Activated B cell treated with CpG ODN at 0.5 μM for 24 hours (primary cell): ENCODE measurements around the gene SPRY2. TPM values are rescaled to one million over a fixed set of nuclear protein-coding genes. Genes with fewer than 3 reads are reported as not detected.

Experiments used
- ATAC-seq: fragments of 200-7000 bp; cut with Tn5 transposase; one replicate; pipeline ENCODE4 v1.10.0; 2021; ENCODE audit warnings: low read depth, mild to moderate bottlenecking, moderate library complexity
- CTCF ChIA-PET: fragments of 350-600 bp; sonication (Branson Sonifier 250); formaldehyde crosslinking; loops from one replicate; lab custom pipeline; 2021; ENCODE audit warnings: antibody characterized with exemption; lab: Charles Lee
- POLR2A ChIA-PET: fragments of 350-600 bp; sonication (Branson Sonifier 250); formaldehyde crosslinking; loops from one replicate; lab custom pipeline; 2021; ENCODE audit warnings: antibody characterized with exemption; lab: Charles Lee
- DNase-seq: peaks from one replicate; pipeline ENCODE4 v3.0.0; 2022
- H3K27ac Mint-ChIP-seq: one replicate; pipeline ENCODE4 v1.8.0; 2020; ENCODE audit warnings: mixed read lengths
- H3K27me3 Mint-ChIP-seq: one replicate; pipeline ENCODE4 v1.8.0; 2021; ENCODE audit warnings: mixed read lengths
- H3K36me3 Mint-ChIP-seq: one replicate; pipeline ENCODE4 v1.8.0; 2021; ENCODE audit warnings: low read depth, mixed read lengths
- H3K4me1 Mint-ChIP-seq: one replicate; pipeline ENCODE4 v1.8.0; 2021; ENCODE audit warnings: mixed read lengths
- H3K4me3 Mint-ChIP-seq: one replicate; pipeline ENCODE4 v1.8.0; 2020; ENCODE audit warnings: mild to moderate bottlenecking, mixed read lengths
- H3K9me3 Mint-ChIP-seq: one replicate; pipeline ENCODE4 v1.8.0; 2020; ENCODE audit warnings: mixed read lengths
- intact Hi-C: fragments of 100-400 bp; cut with micrococcal nuclease; formaldehyde crosslinking; loops from one replicate; pipeline ENCODE4 v1.15.1; 2024
- total RNA-seq: library from RNA; stranded (reverse); gene quantifications from 2 replicates; pipeline ENCODE4 v1.2.3, GENCODE V29; 2022
- TF ChIP-seq, protein P1 (sequence below): fragments of 200-600 bp; IDR thresholded peaks from one replicate; pipeline ENCODE4 v1.8.0; 2022; ENCODE audit warnings: antibody characterized with exemption, mild to moderate bottlenecking

The SPRY2 gene
- total RNA-seq, 1 donor from 2014 or later, result 1.00 TPM

DNA sequence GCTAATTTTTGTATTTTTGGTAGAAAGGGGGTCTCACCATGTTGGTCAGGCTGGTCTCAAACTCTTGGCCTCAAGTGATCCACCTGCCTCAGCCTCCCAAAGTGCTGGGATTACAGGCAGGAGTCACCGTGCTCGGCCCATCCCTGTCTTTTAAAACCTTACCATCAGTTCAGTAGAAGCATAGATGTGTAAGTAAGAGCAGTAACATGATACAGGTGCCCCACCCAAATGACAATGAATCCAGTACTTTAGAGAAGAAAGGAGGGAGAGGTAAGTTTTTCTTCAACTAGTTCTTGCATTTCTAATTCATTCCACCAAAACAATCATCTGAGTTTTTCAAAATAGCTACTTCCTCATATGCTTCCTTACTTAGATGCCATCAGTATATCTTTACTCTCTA is 21.9 kb downstream of the SPRY2 start:
- intact Hi-C loops, result no loop called here
- no peak overlapping the region for H3K27ac Mint-ChIP-seq

DNA sequence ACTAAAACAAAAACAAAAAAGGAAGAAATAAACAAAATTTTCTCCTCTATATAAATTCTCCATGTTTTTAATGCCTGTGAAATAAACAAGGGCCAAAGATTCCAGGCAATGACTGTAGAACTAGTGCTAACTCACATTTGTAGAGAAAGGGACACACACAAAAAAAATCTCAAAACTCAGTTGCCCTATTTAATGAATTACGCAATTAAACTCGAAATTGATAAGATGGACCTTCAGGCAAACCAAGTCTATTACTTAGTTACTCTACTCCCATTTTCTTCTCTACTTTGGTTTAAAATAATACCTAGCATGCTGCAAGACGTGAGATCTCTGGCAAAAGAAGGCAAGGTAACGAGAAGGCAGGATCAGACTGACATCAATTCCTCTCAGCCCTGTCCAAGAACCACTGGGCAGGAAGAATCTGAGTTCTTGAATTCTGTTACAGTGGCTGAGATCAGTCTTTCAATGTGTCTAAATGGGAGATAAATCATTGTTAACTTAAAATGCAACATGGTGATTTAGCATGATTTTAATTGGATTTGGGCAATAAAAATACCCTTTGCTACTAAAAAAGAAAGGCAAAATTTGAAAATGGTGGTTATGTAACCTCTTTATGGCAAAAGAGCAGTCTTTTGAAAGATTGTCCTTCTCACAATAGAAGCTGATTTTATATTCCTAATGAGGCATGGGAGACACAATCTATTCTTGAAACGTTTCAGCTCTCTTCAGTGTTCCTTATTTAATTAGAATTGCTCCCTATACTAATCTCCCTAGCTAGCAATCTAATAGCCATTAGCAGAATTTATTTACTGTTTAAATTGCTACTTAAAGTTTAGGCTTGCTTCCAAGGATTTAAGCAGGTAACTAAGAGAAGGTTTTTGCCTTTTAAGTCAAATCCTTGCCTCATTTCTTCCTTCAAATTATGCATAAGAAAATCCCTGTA is 25.9 kb downstream of the SPRY2 start:
- intact Hi-C loops, result no loop called here
- H3K27me3 Mint-ChIP-seq, result no peaks in the 10 kb centered on the region
- no peak overlapping the region for H3K4me3 Mint-ChIP-seq
- DNase-seq (no peak), ATAC-seq (no peak)
- H3K9me3 Mint-ChIP-seq, result peaks cover 3% of the 10 kb centered on the region
- TF ChIP-seq, protein P1, sequence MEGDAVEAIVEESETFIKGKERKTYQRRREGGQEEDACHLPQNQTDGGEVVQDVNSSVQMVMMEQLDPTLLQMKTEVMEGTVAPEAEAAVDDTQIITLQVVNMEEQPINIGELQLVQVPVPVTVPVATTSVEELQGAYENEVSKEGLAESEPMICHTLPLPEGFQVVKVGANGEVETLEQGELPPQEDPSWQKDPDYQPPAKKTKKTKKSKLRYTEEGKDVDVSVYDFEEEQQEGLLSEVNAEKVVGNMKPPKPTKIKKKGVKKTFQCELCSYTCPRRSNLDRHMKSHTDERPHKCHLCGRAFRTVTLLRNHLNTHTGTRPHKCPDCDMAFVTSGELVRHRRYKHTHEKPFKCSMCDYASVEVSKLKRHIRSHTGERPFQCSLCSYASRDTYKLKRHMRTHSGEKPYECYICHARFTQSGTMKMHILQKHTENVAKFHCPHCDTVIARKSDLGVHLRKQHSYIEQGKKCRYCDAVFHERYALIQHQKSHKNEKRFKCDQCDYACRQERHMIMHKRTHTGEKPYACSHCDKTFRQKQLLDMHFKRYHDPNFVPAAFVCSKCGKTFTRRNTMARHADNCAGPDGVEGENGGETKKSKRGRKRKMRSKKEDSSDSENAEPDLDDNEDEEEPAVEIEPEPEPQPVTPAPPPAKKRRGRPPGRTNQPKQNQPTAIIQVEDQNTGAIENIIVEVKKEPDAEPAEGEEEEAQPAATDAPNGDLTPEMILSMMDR, result no peak
- ChIA-PET POLR2A (no interaction called here), CTCF (no interaction called here)
- no peaks in the 10 kb centered on the region for H3K4me1 Mint-ChIP-seq
- no peaks in the 10 kb centered on the region for H3K36me3 Mint-ChIP-seq
- H3K27ac Mint-ChIP-seq, result no peak overlapping the region

More for the DNA sequence above, 21.9 kb downstream of the SPRY2 start:
- ChIA-PET CTCF (no interaction called here), POLR2A (no interaction called here)
- H3K36me3 Mint-ChIP-seq, result no peaks in the 10 kb centered on the region
- H3K4me3 Mint-ChIP-seq, result no peak overlapping the region
- TF ChIP-seq, protein P1, result no peak
- H3K27me3 Mint-ChIP-seq, result no peaks in the 10 kb centered on the region
- peaks cover 3% of the 10 kb centered on the region for H3K9me3 Mint-ChIP-seq
- DNase-seq, result no peak
- no peak for ATAC-seq
- H3K4me1 Mint-ChIP-seq, result no peaks in the 10 kb centered on the region

DNA sequence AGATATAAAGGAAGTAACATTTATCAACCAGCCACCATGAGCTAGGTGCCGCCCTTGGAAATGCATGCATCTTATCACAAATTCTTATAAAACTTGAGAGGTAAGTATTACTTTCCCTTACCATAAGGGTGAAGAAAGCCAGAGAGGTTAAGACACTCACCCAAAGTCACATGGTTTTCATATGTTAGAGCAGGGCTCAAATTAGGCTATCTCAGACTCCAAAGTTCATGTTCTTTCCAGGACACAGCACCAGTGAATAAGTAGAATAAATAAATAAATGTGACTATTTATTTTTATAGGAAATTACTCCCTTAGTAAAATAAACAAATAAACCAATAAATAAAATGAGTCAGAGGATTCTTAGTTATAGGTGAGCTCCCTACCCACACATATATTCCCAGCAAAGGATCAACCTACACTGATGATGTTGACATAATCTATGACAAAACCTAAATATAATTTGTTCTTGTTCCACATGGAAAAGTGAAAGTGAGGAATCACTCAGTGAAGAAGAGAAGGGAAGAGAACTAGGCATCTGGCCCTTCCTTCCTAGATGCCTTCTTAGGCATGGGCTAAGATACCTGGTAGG is 27.2 kb downstream of the SPRY2 start:
- Mint-ChIP-seq H3K9me3 (no peaks in the 10 kb centered on the region), H3K27me3 (no peaks in the 10 kb centered on the region), H3K4me3 (no peak overlapping the region), H3K27ac (no peak overlapping the region), H3K4me1 (no peaks in the 10 kb centered on the region), H3K36me3 (no peaks in the 10 kb centered on the region)
- DNase-seq (no peak), ATAC-seq (no peak)
- POLR2A ChIA-PET, result no interaction called here
- TF ChIP-seq, protein P1, result no peak
- intact Hi-C loops, result no loop called here
- CTCF ChIA-PET, result no interaction called here

DNA sequence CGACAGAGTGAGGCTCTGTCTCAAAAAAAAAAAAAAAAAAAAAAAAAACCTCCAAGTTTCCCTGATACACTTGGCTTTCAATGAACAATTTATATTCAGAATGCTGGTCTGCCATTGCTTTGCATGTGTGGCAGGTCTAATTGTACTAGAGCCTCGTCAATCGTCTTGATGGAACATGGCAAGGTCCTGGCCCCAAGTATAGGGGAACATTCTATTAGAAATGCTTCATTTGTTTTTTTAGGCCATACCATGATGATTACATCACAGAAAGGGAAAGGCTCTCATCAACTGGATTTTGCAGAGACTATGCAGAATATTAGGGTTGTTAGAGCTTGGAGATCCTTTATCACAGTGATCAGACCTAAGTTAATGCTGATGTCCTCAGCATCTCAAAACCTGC is 28.0 kb downstream of the SPRY2 start:
- intact Hi-C loops, result no loop called here
- no peaks in the 10 kb centered on the region for H3K36me3 Mint-ChIP-seq
- no peaks in the 10 kb centered on the region for H3K4me1 Mint-ChIP-seq
- DNase-seq (no peak), ATAC-seq (no peak)
- no peak overlapping the region for H3K4me3 Mint-ChIP-seq
- no peak overlapping the region for H3K27ac Mint-ChIP-seq
- ChIA-PET CTCF (no interaction called here), POLR2A (no interaction called here)
- no peaks in the 10 kb centered on the region for H3K27me3 Mint-ChIP-seq
- TF ChIP-seq, protein P1, result no peak
- no peaks in the 10 kb centered on the region for H3K9me3 Mint-ChIP-seq

DNA sequence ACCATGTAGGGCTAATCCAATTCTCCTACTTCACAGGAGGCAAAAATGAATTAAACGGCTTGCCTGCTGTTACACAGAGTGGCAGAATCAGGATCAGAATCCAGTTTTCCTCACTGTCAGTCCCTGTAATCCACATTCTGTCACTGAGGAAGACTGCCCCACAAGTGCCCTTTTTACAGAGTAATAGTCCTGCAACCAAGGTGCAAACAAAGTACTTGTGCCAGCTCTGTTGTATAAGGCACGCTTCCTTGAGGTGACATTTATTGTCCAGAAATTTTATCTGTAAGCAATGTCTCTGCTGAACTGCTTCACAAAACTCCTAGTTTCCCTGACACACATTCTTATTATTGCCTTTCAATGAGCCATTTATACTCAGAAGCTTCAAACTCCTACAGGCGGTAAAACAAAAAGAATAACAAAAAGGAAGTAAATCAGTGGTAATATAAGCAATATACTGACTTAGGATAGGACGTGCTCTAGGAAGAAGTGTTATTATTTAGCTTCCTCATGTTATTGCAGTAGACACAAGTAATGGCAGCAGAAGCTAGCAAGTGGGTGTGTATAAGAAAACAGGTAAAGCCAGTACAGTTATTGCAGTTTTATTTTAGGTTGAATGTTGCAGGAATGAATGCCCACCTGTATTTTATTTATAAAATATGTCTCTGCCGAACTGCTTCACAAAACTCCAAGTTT is 28.8 kb downstream of the SPRY2 start:
- Mint-ChIP-seq H3K4me3 (no peak overlapping the region), H3K36me3 (no peaks in the 10 kb centered on the region), H3K27ac (no peak overlapping the region), H3K4me1 (no peaks in the 10 kb centered on the region), H3K9me3 (no peaks in the 10 kb centered on the region), H3K27me3 (no peaks in the 10 kb centered on the region)
- CTCF ChIA-PET, result no interaction called here
- intact Hi-C loops, result no loop called here
- POLR2A ChIA-PET, result no interaction called here
- TF ChIP-seq, protein P1, result no peak
- DNase-seq (no peak), ATAC-seq (no peak)
